Anterior cingulate cortex (tissue), 58 donors: Measurements from ENCODE around the gene NSG2.
"Not testable (repeated sequence)": the region's sequence is repeated elsewhere in the genome, so short reads cannot be mapped to it uniquely, and the experiment has no call there.

Experiments used
- DNase-seq, 58 donors: peaks; one replicate each; lab custom pipeline; 2025; lab: John Stamatoyannopoulos, UW

Gene NSG2

DNA sequence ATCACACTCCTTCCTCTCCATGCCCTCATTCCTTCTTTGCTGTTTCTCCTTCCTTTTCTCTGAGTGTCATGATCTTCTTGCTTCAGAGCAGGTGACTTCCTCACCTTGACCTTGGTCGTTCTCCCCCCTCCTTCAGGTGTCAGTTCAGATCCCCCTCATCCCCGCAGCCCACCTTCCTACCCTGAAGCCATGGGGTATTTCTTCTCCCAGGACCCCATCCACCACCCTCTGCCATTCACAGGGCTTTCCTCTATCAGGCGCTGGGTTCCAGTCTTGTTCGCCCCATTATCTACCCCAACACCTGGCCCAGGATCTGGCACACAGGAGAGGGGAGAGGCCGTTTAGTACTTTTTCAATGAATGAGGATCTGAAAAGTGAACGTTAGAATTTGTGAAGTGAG is 101.0 kb downstream of the NSG2 start:
- DNase-seq, result no peak

DNA sequence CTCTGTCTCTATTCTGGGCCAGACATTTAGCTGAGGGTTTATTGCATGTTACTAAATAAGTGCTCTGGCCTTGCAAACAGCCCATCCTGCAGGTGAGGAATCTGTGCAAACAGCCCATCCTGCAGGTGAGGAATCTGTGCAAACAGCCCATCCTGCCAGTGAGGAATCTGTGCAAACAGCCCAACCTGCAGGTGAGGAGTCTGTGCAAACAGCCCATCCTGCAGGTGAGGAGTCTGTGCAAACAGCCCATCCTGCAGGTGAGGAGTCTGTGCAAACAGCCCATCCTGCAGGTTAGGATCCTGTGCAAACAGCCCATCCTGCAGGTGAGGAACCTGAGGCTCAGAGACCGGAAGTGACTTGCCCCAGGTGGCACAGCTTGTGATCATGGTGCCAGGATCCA is 101.5 kb downstream of the NSG2 start:
- not testable (repeated sequence) for DNase-seq

DNA sequence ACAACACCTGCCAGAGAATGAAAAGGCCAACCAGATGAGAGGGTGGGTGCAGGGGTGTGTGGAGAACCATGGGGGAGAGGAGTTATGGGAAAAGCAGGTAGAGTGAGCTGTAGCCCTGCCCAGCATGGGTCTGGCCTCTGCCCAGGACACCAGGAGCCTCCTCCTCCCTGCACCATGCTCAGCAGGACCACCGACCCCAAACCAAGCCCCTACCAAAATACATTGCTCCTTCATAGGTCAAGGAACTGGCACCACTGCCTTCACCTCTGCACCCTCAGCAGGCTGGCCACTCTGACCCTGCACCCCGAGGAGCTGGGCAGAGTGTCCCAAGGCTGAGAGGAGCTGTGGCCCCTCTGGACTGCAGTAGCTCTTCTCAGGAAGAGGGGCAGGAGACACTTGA is 102.0 kb downstream of the NSG2 start:
- no peak for DNase-seq

DNA sequence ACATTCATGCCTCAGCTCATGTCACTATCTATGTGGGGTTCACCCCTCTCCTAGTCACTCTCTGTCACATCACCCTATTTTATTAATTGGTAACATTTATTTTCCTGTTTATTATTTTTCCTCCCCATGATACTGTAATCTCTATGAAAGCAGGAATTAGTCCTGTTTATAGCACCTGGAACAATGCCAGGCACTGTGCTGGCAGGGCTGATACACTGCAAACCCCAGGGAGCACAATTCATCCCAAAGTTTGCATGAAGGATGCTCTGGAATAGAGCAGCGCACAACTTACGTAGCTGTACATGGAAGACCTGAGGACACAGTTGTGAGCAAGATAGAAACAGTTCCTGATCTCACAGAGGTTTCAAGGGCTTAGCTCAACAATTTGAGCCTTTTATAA is 103.2 kb downstream of the NSG2 start:
- no peak for DNase-seq

DNA sequence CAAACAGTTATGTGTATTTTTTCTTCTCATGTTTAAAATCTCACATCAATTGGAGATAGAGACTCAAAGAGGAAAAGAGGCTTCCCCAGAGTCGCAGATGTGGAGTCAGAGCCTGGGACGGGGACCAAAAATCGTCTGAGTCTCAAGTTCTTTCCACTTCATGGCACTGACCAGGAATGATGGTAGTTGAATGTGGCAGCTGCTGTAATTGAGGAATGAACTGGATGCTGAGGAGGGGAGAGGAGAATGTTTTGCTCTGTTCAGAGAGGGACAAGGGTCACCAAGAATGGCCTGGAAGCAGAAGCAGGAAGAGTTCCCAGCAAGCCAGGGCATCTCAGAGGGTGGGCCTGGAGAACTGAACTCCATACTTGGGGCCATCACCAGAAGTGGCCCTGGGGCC is 103.9 kb downstream of the NSG2 start:
- DNase-seq, result no peak

DNA sequence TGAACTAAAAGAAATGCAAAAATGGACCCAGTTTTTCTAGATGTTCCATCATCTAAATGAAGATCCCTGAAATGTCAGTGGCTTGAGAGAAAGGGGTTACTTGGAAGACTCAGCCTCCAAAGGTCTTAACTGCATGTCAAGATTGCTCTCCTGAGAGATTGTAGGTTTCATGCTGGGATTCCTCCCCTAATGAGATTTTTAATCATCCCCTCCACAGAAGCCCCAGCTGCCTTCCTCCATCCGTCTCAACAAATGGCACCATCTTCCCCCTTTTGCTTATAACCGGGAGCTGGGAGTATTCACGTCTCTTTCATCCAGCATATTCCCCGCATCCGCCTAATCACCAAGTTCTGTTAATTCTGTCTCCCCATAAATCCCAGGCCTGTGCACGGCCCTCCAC is 104.5 kb downstream of the NSG2 start:
- DNase-seq, result no peak

DNA sequence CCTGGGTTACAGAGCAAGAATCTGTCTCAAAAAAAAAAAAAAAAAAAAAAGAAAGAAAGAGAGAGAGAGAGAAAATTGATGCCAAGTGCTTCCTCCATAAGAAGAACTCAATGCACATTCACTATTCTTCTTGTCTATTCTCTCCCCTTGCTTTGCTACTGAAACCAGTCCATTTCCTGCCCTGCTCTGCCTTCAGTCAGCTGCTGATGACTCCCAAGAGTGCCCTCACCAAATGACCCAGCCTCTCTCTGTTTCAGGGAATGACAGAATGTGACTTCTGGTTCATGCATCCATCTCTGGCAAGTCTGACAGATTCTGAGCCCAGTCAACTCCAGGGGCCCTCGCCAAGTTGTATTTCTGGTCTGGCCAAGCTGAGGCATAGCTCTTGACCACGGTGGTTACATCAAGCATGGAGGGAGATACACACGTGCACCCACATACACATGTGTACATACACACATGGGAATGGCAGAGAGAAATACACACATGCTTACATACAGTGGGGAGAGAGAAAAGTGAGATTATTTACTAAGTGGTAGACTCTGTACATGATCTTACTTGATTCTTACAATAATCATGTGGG is 106.2 kb downstream of the NSG2 start:
- DNase-seq, result no peak

DNA sequence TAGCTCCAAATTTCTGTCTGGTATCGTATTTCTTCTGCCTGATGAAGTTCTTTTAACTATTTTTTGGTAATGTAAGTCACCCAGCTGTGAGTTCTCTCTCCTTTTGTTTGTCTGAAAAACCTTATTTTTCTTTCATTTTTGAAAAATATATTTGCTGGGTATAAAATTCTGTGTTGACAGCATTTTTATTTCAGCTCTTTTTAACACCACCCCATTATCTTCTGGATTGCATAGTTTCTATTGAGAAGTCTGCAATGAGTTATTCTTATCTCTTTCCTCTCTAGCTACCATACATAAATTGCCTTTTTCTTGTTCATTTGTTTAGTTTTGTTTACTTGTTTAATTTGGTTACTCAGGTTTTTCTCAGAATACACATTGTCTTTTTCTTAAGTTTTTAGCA is 109.1 kb downstream of the NSG2 start:
- no peak for DNase-seq

DNA sequence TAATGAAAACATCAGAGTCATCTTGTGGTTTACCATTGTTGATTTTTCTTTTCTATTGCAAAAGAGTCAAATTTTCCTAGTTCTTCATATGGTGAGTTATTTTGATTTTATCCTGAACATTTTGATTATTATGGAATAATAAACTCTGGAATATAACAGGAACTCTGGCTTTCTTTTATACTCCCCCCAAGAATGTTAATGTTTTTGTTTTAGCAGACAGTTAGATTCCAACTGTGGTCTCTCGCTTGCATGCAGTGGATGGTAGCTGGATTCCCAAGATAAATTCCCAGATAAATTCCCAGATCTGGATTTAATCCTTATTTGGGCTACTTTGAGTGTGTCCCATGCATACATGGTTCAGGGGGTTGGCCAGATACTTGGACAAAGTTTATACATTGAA is 109.8 kb downstream of the NSG2 start:
- DNase-seq, result no peak

DNA sequence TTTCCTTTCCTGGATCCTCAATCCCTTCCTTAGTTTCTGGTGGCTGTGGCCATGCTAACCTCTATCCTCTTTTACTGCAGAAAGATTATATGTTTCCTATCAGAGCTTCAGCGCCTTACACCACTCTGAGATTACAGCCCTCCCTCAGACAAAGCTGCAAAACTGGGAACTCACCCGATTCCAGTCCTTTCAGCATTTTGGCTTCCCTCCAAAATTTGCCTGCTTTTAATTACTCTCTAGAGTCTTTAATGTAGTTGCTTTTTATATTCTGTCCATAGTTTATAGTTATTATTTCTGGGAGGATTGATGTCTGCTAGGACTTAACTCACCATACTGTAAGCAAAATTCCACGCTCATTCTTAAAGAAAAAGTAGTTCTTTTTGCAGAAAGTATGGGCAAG is 110.2 kb downstream of the NSG2 start:
- DNase-seq, result no peak

DNA sequence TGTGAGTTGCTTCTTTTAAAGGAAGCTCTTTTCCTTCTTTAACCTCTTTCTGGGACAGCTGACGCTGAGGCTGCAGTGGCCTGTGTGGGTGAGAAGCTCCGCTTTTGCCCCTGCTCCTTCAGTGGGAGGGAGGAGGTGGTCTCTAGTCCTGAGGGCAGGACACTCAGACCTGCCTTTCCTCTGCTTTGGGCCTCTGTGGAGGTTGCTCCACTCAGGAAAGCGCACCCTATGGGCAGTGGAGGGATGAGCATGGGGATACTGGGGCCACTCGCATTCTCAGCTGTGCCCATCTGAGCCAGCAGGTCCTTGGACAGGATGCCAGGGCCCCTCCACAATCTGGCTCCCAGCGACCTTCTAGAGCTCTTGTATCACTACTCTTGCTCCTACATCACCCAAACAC is 111.5 kb downstream of the NSG2 start:
- no peak for DNase-seq
